ENCODE data around the gene BCAM. TPM values are rescaled to one million over a fixed set of nuclear protein-coding genes. Genes with fewer than 3 reads are reported as not detected.

BCAM gene
- total and polyA plus RNA-seq, 2 donors (not counting 3 experiments of a cell fraction or from before 2014, with no cell fraction given) = 23.9 to 28.5 TPM

DNA sequence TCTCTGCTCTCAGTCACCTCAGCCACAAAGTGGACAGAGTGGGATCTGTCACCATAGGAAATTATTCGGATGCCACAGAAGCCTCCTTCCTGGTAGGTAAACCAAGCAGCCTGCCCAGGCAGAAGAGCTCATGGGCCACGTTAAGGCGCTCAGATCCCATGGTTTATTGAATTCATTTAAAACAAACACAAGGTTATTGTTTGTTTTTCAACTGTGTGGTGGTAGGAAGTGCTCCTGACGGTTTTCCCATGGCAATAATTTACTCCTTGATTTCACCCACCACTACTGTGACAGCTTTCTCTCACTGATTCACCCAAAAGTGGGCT lies 14.4 kb downstream of the BCAM start:
- intact Hi-C loops (cut with micrococcal nuclease) = no loop called here
- no peak for DNase-seq (ENCODE audit: low read depth, low spot score)
- Histone ChIP-seq H2AFZ (ENCODE audit: low read depth, low read length) (no peak overlapping the region), H3K79me2 (ENCODE audit: control insufficient read depth, insufficient read depth, low read length) (no peaks in the 10 kb centered on the region), H3K4me2 (ENCODE audit: insufficient read depth, low read length) (no peak overlapping the region), H3K9me1 (replicated peaks; ENCODE audit: control insufficient read depth, extremely low read depth, insufficient read depth, low read length) (no peaks in the 10 kb centered on the region), H3K9ac (replicated peaks; ENCODE audit: extremely low read depth, insufficient read depth, low read length) (no peak overlapping the region), H3K27me3 (ENCODE audit: control insufficient read depth in 2 of 2, insufficient read depth in 2 of 2, low read length in 2 of 2) (peaks cover 0 to 2% of the 10 kb centered on the region in 2 experiments), H3K27ac (ENCODE audit: insufficient read depth, low read depth, low read length) (no peak overlapping the region), H3K36me3 (ENCODE audit: control insufficient read depth in 2 of 2, extremely low read depth in 1 of 2, insufficient read depth in 2 of 2, low read length in 2 of 2) (no peaks in the 10 kb centered on the region), H3K4me1 (ENCODE audit: control insufficient read depth, extremely low read depth, insufficient read depth, low read length) (peaks cover 3% of the 10 kb centered on the region), H4K20me1 (replicated peaks; ENCODE audit: control insufficient read depth, extremely low read depth, insufficient read depth, low read length) (no peaks in the 10 kb centered on the region), H3K4me3 (replicated peaks in 1 of 3; ENCODE audit: insufficient read depth in 1 of 3, low read depth in 1 of 3, low read length in 3 of 3) (no peak overlapping the region), H3K9me3 (replicated peaks; ENCODE audit: control insufficient read depth, insufficient read depth, low read length) (no peaks in the 10 kb centered on the region)
- dilution Hi-C loops (cut with MboI; ENCODE audit: extremely low pct_ligation_motif_present, low sequenced_read_pairs) = no loop called here
- ChIA-PET POLR2A (no interaction called here), CTCF (interaction anchor here (0.6 to 1.5 kb wide), 7 partner anchors 10 to 253 kb away, joined by 3 to 8 read pairs (median 4); partner anchors contain the start of gene BCAM)
- TF ChIP-seq POLR2A (IDR thresholded peaks at IDR 0.05; ENCODE audit: low read depth, low read length) (no peak), MYC (IDR thresholded peaks at IDR 0.05; ENCODE audit: low read depth, low read length) (no peak), JUN (IDR thresholded peaks at IDR 0.05; ENCODE audit: borderline replicate concordance, insufficient read depth, insufficient read length, low read depth) (no peak), EZH2 (IDR thresholded peaks at IDR 0.05; ENCODE audit: borderline replicate concordance, low read depth, low read length, severe bottlenecking) (no peak), POLR2AphosphoS5 (IDR thresholded peaks at IDR 0.05; ENCODE audit: insufficient read depth, low read depth, low read length) (no peak), FOS (IDR thresholded peaks at IDR 0.05; ENCODE audit: borderline replicate concordance, insufficient read depth, low read length) (no peak)
- TF ChIP-seq, protein P1, sequence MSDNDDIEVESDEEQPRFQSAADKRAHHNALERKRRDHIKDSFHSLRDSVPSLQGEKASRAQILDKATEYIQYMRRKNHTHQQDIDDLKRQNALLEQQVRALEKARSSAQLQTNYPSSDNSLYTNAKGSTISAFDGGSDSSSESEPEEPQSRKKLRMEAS (IDR thresholded peaks at IDR 0.05; ENCODE audit: insufficient read depth, insufficient read length) = no peak
- BruUV-seq (replicated peaks) = no TSS peak
- no peak for FAIRE-seq

GRCh38 chr19:44824761-44825160 lies 15.9 kb downstream of the BCAM start:
- no peak overlapping the region for H3K4me2 ChIP-seq (ENCODE audit: insufficient read depth, low read length)
- no peaks in the 10 kb centered on the region for H3K9me3 ChIP-seq (replicated peaks; ENCODE audit: control insufficient read depth, insufficient read depth, low read length)
- no peak overlapping the region for H3K27ac ChIP-seq (ENCODE audit: insufficient read depth, low read depth, low read length)
- no peak overlapping the region for H2AFZ ChIP-seq (ENCODE audit: low read depth, low read length)
- DNase-seq (ENCODE audit: low read depth, low spot score) (peak; percentile 64), FAIRE-seq (peak; percentile 8)
- intact Hi-C loops (cut with micrococcal nuclease) = no loop called here
- H3K4me3 ChIP-seq (replicated peaks in 1 of 3; ENCODE audit: insufficient read depth in 1 of 3, low read depth in 1 of 3, low read length in 3 of 3) = no peak overlapping the region
- TF ChIP-seq, protein P1 (IDR thresholded peaks at IDR 0.05; ENCODE audit: insufficient read depth, insufficient read length) = no peak
- TF ChIP-seq EZH2 (IDR thresholded peaks at IDR 0.05; ENCODE audit: borderline replicate concordance, low read depth, low read length, severe bottlenecking) = no peak
- no peak for TF ChIP-seq POLR2A (IDR thresholded peaks at IDR 0.05; ENCODE audit: low read depth, low read length)
- TF ChIP-seq, protein P2, sequence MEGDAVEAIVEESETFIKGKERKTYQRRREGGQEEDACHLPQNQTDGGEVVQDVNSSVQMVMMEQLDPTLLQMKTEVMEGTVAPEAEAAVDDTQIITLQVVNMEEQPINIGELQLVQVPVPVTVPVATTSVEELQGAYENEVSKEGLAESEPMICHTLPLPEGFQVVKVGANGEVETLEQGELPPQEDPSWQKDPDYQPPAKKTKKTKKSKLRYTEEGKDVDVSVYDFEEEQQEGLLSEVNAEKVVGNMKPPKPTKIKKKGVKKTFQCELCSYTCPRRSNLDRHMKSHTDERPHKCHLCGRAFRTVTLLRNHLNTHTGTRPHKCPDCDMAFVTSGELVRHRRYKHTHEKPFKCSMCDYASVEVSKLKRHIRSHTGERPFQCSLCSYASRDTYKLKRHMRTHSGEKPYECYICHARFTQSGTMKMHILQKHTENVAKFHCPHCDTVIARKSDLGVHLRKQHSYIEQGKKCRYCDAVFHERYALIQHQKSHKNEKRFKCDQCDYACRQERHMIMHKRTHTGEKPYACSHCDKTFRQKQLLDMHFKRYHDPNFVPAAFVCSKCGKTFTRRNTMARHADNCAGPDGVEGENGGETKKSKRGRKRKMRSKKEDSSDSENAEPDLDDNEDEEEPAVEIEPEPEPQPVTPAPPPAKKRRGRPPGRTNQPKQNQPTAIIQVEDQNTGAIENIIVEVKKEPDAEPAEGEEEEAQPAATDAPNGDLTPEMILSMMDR (IDR thresholded peaks at IDR 0.05; ENCODE audit: extremely low read depth in 1 of 2, insufficient read depth in 1 of 2, low read depth in 1 of 2, low read length in 2 of 2) = no peak
- no peak for TF ChIP-seq GATA2 (IDR thresholded peaks at IDR 0.05; ENCODE audit: insufficient read depth, insufficient read length, low read depth, low read length)
- TF ChIP-seq JUN (IDR thresholded peaks at IDR 0.05; ENCODE audit: borderline replicate concordance, insufficient read depth, insufficient read length, low read depth) = no peak
- TF ChIP-seq MYC (IDR thresholded peaks at IDR 0.05; ENCODE audit: low read depth, low read length) = no peak
- TF ChIP-seq FOS (IDR thresholded peaks at IDR 0.05; ENCODE audit: borderline replicate concordance, insufficient read depth, low read length) = no peak
- TF ChIP-seq POLR2AphosphoS5 (IDR thresholded peaks at IDR 0.05; ENCODE audit: insufficient read depth, low read depth, low read length) = no peak
- CTCF ChIA-PET = no interaction called here
- dilution Hi-C loops (cut with MboI; ENCODE audit: extremely low pct_ligation_motif_present, low sequenced_read_pairs) = no loop called here
- H3K36me3 ChIP-seq (ENCODE audit: control insufficient read depth in 2 of 2, extremely low read depth in 1 of 2, insufficient read depth in 2 of 2, low read length in 2 of 2) = no peaks in the 10 kb centered on the region
- H3K4me1 ChIP-seq (ENCODE audit: control insufficient read depth, extremely low read depth, insufficient read depth, low read length) = peaks cover 3% of the 10 kb centered on the region
- no TSS peak for BruUV-seq (replicated peaks)
- no peaks in the 10 kb centered on the region for H3K9me1 ChIP-seq (replicated peaks; ENCODE audit: control insufficient read depth, extremely low read depth, insufficient read depth, low read length)
- peaks cover 0 to 2% of the 10 kb centered on the region in 2 experiments for H3K27me3 ChIP-seq (ENCODE audit: control insufficient read depth in 2 of 2, insufficient read depth in 2 of 2, low read length in 2 of 2)
- POLR2A ChIA-PET = no interaction called here
- no peaks in the 10 kb centered on the region for H4K20me1 ChIP-seq (replicated peaks; ENCODE audit: control insufficient read depth, extremely low read depth, insufficient read depth, low read length)
- H3K9ac ChIP-seq (replicated peaks; ENCODE audit: extremely low read depth, insufficient read depth, low read length) = no peak overlapping the region
- H3K79me2 ChIP-seq (ENCODE audit: control insufficient read depth, insufficient read depth, low read length) = no peaks in the 10 kb centered on the region

Measured in endothelial cell of umbilical vein (primary cell).